HUES48 (cell line): ENCODE results near the gene CHRM4.

Experiments
- H3K27ac ChIP-seq: one replicate; pipeline ENCODE4 v1.7.0; 2013; ENCODE audit warnings: low read depth, low read length, inconsistent platforms
- H3K27me3 ChIP-seq: 2 replicates; pipeline ENCODE4 v1.6.1; 2013; ENCODE audit warnings: mild to moderate bottlenecking, low read length; ENCODE audit not compliant: control insufficient read depth, insufficient read depth
- H3K36me3 ChIP-seq: 2 replicates; pipeline ENCODE4 v1.6.1; 2013; ENCODE audit warnings: low read length; ENCODE audit not compliant: control insufficient read depth, insufficient read depth
- H3K4me1 ChIP-seq: 2 replicates; pipeline ENCODE4 v1.6.1; 2013; ENCODE audit warnings: mild to moderate bottlenecking, low read length; ENCODE audit not compliant: control insufficient read depth, insufficient read depth
- H3K4me3 ChIP-seq: 2 replicates; pipeline ENCODE4 v1.5.1; 2013; ENCODE audit warnings: mild to moderate bottlenecking, low read depth, low read length
- H3K9ac ChIP-seq: 2 replicates; pipeline ENCODE4 v1.6.1; 2013; ENCODE audit warnings: mild to moderate bottlenecking, low read depth, low read length, moderate library complexity
- H3K9me3 ChIP-seq: 2 replicates; pipeline ENCODE4 v1.6.1; 2013; ENCODE audit warnings: low read length; ENCODE audit not compliant: control insufficient read depth, insufficient read depth

The CHRM4 gene

DNA sequence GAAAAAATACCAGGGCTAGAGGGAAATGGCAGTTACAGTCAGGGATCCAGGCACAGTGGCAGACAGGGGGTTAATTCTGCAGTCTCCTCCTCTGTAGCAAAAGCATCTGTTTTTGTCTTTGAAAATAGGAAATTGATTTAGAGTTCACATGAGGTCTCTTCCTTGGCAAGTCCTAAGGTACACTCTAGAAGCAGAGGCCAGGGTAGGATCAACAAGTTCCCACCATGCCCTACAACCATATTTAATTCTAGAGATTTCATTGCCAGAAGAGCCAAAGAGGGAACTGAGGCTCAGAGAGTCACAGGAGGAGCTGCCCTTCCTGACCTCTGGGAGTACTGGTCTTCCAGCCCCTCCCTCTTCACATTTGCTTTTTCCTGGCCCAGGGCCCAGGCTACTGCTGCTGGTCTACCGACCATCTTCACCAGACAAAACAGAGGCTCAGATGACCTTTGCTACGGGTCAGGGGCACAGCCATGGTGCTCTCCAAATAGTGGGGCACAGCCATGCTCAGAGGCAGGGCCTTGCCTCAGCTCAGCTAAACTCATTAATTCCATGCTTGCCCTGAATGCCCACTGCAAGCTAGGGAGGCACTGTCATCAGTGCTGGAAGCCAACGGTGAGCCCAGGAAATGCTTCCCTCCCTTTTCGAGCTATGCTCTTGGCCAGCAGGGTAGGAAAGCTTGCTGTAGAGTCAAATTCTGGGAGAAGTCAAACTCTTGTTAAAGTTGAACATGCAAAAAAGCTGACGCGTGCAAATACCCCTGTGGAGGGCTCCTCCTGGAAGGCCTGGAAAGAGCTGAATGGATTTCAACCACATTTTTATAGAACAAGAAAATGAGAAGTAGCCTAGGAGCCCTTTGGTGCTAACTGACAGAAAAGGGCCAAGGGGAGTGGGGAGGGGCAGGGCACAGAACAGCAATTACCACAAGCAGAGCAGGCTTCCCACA lies 11.7 kb upstream of the CHRM4 start:
- Histone ChIP-seq H3K9me3 (no peaks in the 10 kb centered on the region), H3K27me3 (no peaks in the 10 kb centered on the region), H3K27ac (no peak overlapping the region), H3K4me1 (no peaks in the 10 kb centered on the region), H3K36me3 (peaks cover 29% of the 10 kb centered on the region), H3K9ac (no peak overlapping the region), H3K4me3 (no peak overlapping the region)

- H3K36me3 ChIP-seq, result peaks cover 19% of the 10 kb centered on the region
- H3K9ac ChIP-seq, result no peak overlapping the region
- no peaks in the 10 kb centered on the region for H3K9me3 ChIP-seq
- no peaks in the 10 kb centered on the region for H3K4me1 ChIP-seq
- H3K4me3 ChIP-seq, result no peak overlapping the region
- H3K27me3 ChIP-seq, result peaks cover 7% of the 10 kb centered on the region
- H3K27ac ChIP-seq, result no peak overlapping the region
Measured at GRCh38 chr11:46397526-46397925, 6.0 kb upstream of the CHRM4 start.

- H3K36me3 ChIP-seq, result peaks cover 19% of the 10 kb centered on the region
- no peak overlapping the region for H3K4me3 ChIP-seq
- H3K27me3 ChIP-seq, result peaks cover 38% of the 10 kb centered on the region
- no peaks in the 10 kb centered on the region for H3K9me3 ChIP-seq
- H3K9ac ChIP-seq, result no peak overlapping the region
- H3K27ac ChIP-seq, result no peak overlapping the region
- peaks cover 16% of the 10 kb centered on the region for H3K4me1 ChIP-seq
Measured at GRCh38 chr11:46393759-46394158, 2.2 kb upstream of the CHRM4 start.

GRCh38 chr11:46393231-46393616 lies 1.6 kb upstream of the CHRM4 start:
- peaks cover 21% of the 10 kb centered on the region for H3K4me1 ChIP-seq
- H3K9me3 ChIP-seq, result no peaks in the 10 kb centered on the region
- peaks cover 44% of the 10 kb centered on the region for H3K27me3 ChIP-seq
- peaks cover 19% of the 10 kb centered on the region for H3K36me3 ChIP-seq
- no peak overlapping the region for H3K9ac ChIP-seq
- H3K4me3 ChIP-seq, result peak overlapping the region; percentile 67
- H3K27ac ChIP-seq, result no peak overlapping the region

DNA sequence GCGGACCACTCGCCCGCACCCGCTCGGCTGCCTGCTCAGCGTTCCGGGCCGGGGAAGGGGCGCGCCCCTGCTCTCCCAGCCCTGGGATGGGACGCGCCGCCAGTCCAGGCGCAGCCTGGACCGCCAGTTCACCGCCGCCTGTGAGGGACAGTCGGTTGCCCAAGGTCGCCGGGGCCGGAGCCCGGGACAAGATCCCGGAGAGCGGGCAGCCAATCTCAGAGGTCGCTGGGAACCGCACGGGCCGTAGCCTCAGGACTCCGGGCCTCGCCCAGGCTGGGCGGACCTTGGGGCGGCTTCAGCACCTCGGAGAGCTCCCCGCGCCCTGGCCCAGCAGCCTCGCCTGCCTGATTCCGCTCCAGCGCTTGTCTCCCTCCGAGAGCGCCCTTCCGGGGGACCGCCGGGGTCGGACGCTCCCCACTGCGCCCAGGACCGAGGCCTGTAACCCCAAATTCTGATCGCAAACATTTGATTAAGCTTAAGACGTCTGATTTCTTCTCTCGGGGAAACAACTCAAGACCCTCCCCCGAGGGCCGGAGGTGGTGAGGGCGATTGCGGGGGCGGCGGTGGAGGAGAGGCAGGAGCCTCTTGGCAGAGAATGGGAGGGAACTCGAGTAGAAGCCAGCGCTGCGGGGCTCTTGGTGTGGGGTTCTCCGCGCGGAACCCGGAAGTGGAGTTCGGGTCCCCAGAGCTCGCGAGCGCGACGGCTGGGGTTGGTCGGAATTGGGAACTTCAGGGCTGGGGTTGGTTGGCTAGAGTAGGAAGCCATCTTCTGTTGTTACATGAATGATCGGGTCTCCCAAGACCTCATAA lies 1.1 kb upstream of the CHRM4 start:
- H3K27ac ChIP-seq, result no peak overlapping the region
- H3K4me1 ChIP-seq, result peaks cover 24% of the 10 kb centered on the region
- H3K36me3 ChIP-seq, result peaks cover 17% of the 10 kb centered on the region
- H3K9ac ChIP-seq, result no peak overlapping the region
- peak overlapping the region; percentile 67 for H3K4me3 ChIP-seq
- peaks cover 50% of the 10 kb centered on the region for H3K27me3 ChIP-seq
- H3K9me3 ChIP-seq, result no peaks in the 10 kb centered on the region

DNA sequence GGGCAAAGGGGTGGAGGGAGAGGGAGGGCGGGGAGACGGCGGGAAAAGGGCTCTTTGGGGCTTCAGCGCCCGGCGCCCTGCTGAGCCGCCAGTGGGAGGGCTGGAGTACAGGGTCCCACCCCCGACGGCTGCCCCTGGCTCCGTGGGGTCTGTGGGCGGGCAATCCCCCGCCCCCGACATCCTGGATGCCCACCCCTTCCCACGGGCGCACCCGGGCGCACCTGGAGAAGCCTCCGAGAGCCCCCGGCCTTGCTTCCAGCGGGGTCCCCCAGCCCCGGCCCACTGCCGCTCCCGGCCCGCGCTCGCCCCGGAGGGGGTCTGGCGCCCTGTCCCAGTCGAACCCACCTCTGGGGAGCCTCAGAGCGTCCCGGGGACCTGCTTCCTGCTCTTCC lies 394 bp downstream of the CHRM4 start:
- peaks cover 59% of the 10 kb centered on the region for H3K27me3 ChIP-seq
- 0 out of 2 replicates have a peak, but pooled peaks cover 4% of the 10 kb centered on the region for H3K36me3 ChIP-seq
- no peaks in the 10 kb centered on the region for H3K9me3 ChIP-seq
- no peak overlapping the region for H3K9ac ChIP-seq
- peak overlapping the region; percentile 67; the same call in 1 of the 2 replicates for H3K4me3 ChIP-seq
- no peak overlapping the region for H3K27ac ChIP-seq
- peaks cover 24% of the 10 kb centered on the region for H3K4me1 ChIP-seq

DNA sequence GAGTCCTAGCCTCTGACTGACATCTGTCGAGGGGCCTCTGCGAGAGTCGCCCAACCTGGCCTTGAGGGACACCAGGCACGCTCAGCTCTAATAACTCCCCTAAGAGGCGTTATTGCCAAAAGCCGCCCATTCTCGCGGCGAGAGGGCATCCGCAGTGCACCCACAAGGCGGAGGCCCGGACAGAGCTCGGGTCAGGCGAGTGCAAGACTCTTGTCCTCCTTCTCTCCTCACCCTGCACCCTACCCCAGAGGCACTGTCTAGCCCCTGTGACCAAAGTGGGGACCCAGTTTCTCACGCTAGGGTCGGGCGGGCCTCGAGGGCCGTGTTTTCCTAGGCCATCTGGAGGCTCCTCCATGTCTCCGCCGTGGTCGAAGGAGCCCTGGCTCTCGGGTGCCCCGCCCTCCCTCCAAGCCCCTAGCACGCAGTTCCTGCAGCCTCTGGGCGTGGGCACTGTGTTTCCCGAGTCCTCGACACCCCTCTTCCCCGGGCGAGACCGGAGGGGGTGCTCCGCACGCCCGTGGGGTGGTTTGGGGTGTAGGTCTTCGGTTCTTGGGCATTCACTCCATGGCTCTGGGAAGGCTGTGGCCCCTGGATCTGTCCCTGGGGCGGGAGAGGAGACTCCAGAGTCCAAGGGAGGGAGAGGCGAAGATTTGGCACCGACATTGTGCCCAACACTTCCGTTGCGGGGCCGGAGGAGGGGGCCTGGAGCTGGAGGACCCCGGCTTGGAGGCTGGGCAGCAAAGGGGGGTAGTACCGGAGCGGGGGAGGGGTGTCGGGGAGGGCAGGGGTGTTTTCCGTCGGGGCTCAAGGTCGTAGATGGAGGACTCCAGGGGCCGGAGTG lies 1.0 kb downstream of the CHRM4 start:
- Histone ChIP-seq H3K9me3 (no peaks in the 10 kb centered on the region), H3K4me3 (peak overlapping the region; percentile 65), H3K9ac (no peak overlapping the region), H3K4me1 (peaks cover 24% of the 10 kb centered on the region), H3K27me3 (peaks cover 63% of the 10 kb centered on the region), H3K36me3 (no peaks in the 10 kb centered on the region), H3K27ac (no peak overlapping the region)

DNA sequence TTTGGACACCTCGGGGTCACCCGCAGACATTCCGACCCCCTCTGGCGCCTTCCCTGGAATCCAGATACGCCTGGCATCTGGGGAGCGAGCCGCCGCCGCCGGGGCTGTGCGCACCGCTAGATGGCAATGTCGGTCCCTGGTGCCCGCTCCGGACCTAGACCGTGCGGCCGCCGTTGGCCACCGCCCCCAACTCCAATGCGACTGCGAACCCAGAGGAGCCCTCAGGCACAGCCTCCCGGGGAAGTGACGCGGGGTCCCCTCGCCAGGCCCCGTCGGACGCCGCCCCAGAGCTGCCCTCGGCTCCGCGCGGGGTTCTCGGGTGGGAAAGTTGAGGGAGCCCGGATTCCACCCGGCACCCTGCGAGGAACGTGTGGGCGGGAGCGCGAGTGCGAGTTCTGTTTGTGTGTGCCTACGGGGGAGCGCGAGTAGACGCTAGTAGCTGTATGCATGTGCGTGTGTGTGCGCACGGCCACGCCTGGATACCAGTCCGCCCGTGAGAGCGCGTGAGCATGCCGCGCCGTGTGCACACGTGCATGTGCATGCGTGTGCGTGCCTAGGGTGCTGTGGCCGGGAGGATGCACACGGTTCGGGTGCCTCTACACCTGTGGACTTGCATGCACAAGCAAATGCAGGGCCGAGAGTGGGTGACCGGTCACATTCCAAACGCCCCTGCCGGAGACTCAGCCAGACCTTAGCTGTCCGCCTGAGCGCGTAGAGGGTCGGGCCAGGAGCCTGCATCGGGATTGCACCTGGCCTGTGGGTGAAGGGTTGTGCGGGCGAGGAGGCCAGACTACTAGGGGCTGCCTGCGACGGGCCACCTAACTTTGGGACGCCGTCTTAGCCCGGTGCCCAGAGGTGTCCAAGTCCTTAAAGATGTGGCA lies 1.9 kb downstream of the CHRM4 start:
- Histone ChIP-seq H3K27ac (peak overlapping the region; percentile 11), H3K9ac (no peak overlapping the region), H3K36me3 (no peaks in the 10 kb centered on the region), H3K9me3 (no peaks in the 10 kb centered on the region), H3K4me3 (peak overlapping the region; percentile 65), H3K27me3 (peaks cover 63% of the 10 kb centered on the region), H3K4me1 (peaks cover 24% of the 10 kb centered on the region)

DNA sequence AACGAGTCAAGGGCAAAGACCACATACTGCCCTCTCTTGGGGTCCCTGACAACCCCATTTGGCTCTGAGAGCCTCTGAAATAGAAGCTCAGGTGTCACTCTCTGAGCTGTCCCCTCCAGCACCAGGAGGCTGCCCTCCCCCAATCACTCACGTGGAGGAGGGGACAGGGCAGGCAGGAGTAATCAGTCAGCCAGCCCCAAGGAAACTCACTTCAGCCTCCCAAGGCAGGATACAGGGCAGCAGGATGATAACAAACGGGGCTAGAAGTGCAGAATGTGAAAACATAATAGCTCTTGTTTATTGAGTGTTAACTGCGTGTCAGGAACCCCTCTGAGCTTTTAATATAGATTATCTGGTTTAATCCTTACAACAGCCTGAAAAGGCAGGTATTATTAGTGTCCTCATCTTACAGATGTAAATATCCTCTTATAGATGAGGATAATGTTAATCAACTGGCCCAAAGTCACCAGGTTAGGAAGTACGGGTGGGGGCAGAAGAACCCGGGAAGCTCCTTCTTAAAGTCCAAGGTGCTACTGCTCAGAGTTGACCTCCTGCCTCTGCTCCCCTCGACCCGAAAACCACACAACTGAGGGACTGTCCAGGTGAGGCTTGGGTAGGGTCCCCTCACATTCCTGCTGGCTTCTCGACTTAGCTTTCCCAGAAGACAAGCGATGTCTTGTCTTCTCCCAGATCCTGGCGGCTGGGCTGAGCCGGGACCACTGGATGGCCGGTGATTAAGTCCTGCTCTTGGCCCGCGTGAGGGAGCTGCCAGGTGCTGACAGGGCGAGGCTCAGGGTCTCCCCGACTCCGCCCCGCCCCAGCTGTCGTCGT lies 2.7 kb downstream of the CHRM4 start:
- Histone ChIP-seq H3K4me3 (peak overlapping the region; percentile 65), H3K9ac (no peak overlapping the region), H3K4me1 (peaks cover 24% of the 10 kb centered on the region), H3K27ac (peak overlapping the region; percentile 11), H3K9me3 (no peaks in the 10 kb centered on the region), H3K27me3 (peaks cover 63% of the 10 kb centered on the region), H3K36me3 (no peaks in the 10 kb centered on the region)
